K562 (cell line): ENCODE results near the gene EIF5. TPM values are rescaled to one million over a fixed set of nuclear protein-coding genes. Genes with fewer than 3 reads are reported as not detected.
A peak's percentile ranks its signal among the peaks of the same experiment; 100 is the strongest.

ENCODE experiments used
- ARHGAP35 ChIP-seq: fragments of 450-650 bp; IDR thresholded peaks from 2 replicates; pipeline ENCODE4 v1.6.1; 2018; ENCODE audit not compliant: partially characterized antibody
- BACH1 ChIP-seq: fragments of 200-800 bp; sonication (Bioruptor generic); IDR thresholded peaks from 2 replicates; pipeline ENCODE4 v1.6.1; 2016; ENCODE audit warnings: missing genetic modification characterization, missing compliant biosample characterization
- CBFA2T2 ChIP-seq: fragments of 450-650 bp; conservative IDR thresholded peaks from 2 replicates; pipeline ENCODE4 v1.6.1; 2017; ENCODE audit warnings: mild to moderate bottlenecking
- CEBPB ChIP-seq: fragments of 450-650 bp; IDR thresholded peaks from 2 replicates; pipeline ENCODE4 v1.6.1; 2016; ENCODE audit warnings: missing genetic modification characterization, missing compliant biosample characterization
- CREB1 ChIP-seq, 2 experiments: sonication (generic) in 1 of 2; formaldehyde crosslinking in 1 of 2; IDR thresholded peaks; 2 replicates each; pipeline versions ENCODE4 v1.6.1 to v1.8.0; 2012 to 2022; ENCODE audit warnings: inconsistent platforms in 1 of 2, mild to moderate bottlenecking in 1 of 2, missing genetic modification reagents in 1 of 2, moderate library complexity in 1 of 2
- ETV6 ChIP-seq, 3 experiments: fragments of 150-350 bp in 1 of 3; sonication (generic) in 1 of 3; formaldehyde crosslinking in 1 of 3; IDR thresholded peaks; 2 replicates each; pipeline versions ENCODE4 v1.6.1 to v1.8.0; 2014 to 2022; ENCODE audit warnings: borderline replicate concordance in 2 of 3, low read depth in 2 of 3, antibody characterized with exemption in 1 of 3, low read length in 1 of 3, mild to moderate bottlenecking in 1 of 3, missing genetic modification reagents in 1 of 3
- GATAD2B ChIP-seq: fragments of 450-650 bp; IDR thresholded peaks from 2 replicates; pipeline ENCODE4 v1.6.1; 2017; ENCODE audit warnings: mild to moderate bottlenecking, borderline replicate concordance
- JUNB ChIP-seq: fragments of 450-650 bp; formaldehyde crosslinking; conservative IDR thresholded peaks from 2 replicates; pipeline ENCODE4 v1.4.0; 2020; ENCODE audit warnings: mild to moderate bottlenecking
- MED1 ChIP-seq: sonication (generic); formaldehyde crosslinking; IDR thresholded peaks from 2 replicates; pipeline ENCODE4 v1.8.1; 2023; ENCODE audit warnings: missing genetic modification reagents, borderline replicate concordance
- MYBL2 ChIP-seq, 2 experiments: fragments of 450-650 bp in 1 of 2; sonication (generic) in 1 of 2; formaldehyde crosslinking in 1 of 2; IDR thresholded peaks; 2 replicates each; pipeline versions ENCODE4 v1.6.1 to v1.8.1; 2017 to 2022; ENCODE audit warnings: borderline replicate concordance in 1 of 2, inconsistent platforms in 1 of 2, low read depth in 1 of 2, mild to moderate bottlenecking in 1 of 2, missing genetic modification reagents in 1 of 2, moderate library complexity in 1 of 2
- NR2F6 ChIP-seq: fragments of 450-650 bp; formaldehyde crosslinking; IDR thresholded peaks from 2 replicates; pipeline ENCODE4 v1.4.0; 2020; ENCODE audit warnings: mild to moderate bottlenecking
- POLR2G ChIP-seq: fragments of 200-400 bp; formaldehyde crosslinking; IDR thresholded peaks from 2 replicates; pipeline ENCODE4 v1.6.1; 2017; ENCODE audit warnings: low read depth, mild to moderate bottlenecking, antibody characterized with exemption, low read length, moderate library complexity
- SAP30 ChIP-seq: fragments of 200-600 bp; sonication (generic); IDR thresholded peaks from 2 replicates; pipeline ENCODE4 v1.6.1; 2012; ENCODE audit warnings: borderline replicate concordance, low read depth, mild to moderate bottlenecking, moderate library complexity, low read length, control low read depth, inconsistent platforms; ENCODE audit not compliant: insufficient read depth, poor library complexity, severe bottlenecking
- ZFP1 ChIP-seq: fragments of 450-650 bp; formaldehyde crosslinking; IDR thresholded peaks from 2 replicates; pipeline ENCODE4 v1.4.0; 2020; ENCODE audit warnings: mild to moderate bottlenecking, mixed read lengths
- ZNF121 ChIP-seq: sonication (generic); formaldehyde crosslinking; conservative IDR thresholded peaks from 2 replicates; pipeline ENCODE4 v1.8.0; 2022; ENCODE audit warnings: missing genetic modification reagents
- ZNF830 ChIP-seq: fragments of 250-450 bp; sonication (Bioruptor Pico); IDR thresholded peaks from 2 replicates; pipeline ENCODE4 v1.5.0; 2021; ENCODE audit warnings: mild to moderate bottlenecking
- polyA plus RNA-seq, 8 experiments: library from polyadenylated mRNA; depleted of rRNA in 4 of 8; stranded (reverse) in 5 of 8; unstranded in 3 of 8; fragments of >200 nt; fragmentation: Nextera tagmentation in 2 of 8; fragmentation: Illumina TruSeq in 1 of 8; extraction: Ambion mirVana in 2 of 8; extraction: Trizol in 1 of 8; gene quantifications; 2 replicates each; pipeline versions ENCODE4 v1.2.1 to v1.2.3, GENCODE V29; 2011 to 2014; ENCODE audit warnings: inconsistent platforms in 1 of 8, missing spikeins in 1 of 8
- total RNA-seq, 7 experiments: library from RNA; depleted of rRNA in 6 of 7; stranded (reverse); fragments of >200 nt in 6 of 7; fragmentation: Illumina TruSeq in 2 of 7; extraction: Trizol in 2 of 7; gene quantifications; 2 replicates each; pipeline versions ENCODE4 v1.2.1 to v1.2.3, GENCODE V29; 2011 to 2021; ENCODE audit warnings: low replicate concordance in 1 of 7
- TF ChIP-seq, protein P1 (sequence below): fragments of 450-650 bp; IDR thresholded peaks from 2 replicates; pipeline ENCODE4 v1.6.1; 2016; ENCODE audit warnings: low read depth
- TF ChIP-seq, protein P2 (sequence below): fragments of 250-450 bp; sonication (Bioruptor Pico); IDR thresholded peaks from 2 replicates; pipeline ENCODE4 v1.4.0; 2020

EIF5 gene
- total and polyA plus RNA-seq, 9 of the 15 experiments (the other 6 are each of a cell fraction or from before 2014, with no cell fraction given) = 92.7 to 442 (median 190) TPM

DNA sequence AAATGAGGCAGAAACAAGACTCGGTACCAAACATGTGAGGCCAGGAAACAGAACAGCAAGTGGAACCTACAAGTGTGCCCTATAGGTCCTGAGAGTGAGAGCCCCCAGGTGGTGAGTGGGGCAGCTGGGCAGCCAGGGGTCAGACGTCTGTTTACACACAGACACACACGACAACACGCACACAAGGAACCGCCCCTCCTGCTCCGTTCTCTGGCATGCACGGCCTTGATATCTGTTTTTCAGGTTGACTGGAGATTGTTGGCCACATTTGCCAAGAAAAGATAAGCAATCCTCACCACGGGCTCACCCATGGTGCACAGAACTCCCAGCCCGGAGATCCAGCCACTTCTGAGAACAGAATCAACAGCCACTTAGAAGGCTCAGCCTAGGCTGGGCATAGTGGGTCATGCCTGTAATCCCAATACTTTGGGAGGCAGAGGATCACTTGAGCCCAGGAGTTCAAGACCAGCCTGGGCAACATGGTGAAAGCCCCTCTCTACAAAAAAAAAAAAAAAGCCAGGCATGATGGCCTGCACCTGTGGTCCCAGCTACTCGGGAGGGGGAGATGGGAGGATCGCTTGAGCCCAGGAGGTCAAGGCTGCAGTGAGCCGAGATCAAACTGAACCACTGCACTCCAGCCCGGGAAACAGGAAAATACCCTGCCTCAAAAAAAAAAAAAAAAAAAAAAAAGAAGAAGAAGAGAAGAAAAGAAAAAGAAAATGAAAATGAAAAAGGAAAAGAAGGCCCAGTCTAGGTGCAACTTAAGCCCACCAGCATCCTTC, 19.4 kb upstream of the EIF5 start (continued):
- TF ChIP-seq MYBL2 (IDR thresholded peaks at IDR 0.05; ENCODE audit: low read depth) = no peak
- no peak for TF ChIP-seq MYBL2 (CRISPR knock-in tag; IDR thresholded peaks at IDR 0.05; ENCODE audit: borderline replicate concordance)
- TF ChIP-seq, protein P1, sequence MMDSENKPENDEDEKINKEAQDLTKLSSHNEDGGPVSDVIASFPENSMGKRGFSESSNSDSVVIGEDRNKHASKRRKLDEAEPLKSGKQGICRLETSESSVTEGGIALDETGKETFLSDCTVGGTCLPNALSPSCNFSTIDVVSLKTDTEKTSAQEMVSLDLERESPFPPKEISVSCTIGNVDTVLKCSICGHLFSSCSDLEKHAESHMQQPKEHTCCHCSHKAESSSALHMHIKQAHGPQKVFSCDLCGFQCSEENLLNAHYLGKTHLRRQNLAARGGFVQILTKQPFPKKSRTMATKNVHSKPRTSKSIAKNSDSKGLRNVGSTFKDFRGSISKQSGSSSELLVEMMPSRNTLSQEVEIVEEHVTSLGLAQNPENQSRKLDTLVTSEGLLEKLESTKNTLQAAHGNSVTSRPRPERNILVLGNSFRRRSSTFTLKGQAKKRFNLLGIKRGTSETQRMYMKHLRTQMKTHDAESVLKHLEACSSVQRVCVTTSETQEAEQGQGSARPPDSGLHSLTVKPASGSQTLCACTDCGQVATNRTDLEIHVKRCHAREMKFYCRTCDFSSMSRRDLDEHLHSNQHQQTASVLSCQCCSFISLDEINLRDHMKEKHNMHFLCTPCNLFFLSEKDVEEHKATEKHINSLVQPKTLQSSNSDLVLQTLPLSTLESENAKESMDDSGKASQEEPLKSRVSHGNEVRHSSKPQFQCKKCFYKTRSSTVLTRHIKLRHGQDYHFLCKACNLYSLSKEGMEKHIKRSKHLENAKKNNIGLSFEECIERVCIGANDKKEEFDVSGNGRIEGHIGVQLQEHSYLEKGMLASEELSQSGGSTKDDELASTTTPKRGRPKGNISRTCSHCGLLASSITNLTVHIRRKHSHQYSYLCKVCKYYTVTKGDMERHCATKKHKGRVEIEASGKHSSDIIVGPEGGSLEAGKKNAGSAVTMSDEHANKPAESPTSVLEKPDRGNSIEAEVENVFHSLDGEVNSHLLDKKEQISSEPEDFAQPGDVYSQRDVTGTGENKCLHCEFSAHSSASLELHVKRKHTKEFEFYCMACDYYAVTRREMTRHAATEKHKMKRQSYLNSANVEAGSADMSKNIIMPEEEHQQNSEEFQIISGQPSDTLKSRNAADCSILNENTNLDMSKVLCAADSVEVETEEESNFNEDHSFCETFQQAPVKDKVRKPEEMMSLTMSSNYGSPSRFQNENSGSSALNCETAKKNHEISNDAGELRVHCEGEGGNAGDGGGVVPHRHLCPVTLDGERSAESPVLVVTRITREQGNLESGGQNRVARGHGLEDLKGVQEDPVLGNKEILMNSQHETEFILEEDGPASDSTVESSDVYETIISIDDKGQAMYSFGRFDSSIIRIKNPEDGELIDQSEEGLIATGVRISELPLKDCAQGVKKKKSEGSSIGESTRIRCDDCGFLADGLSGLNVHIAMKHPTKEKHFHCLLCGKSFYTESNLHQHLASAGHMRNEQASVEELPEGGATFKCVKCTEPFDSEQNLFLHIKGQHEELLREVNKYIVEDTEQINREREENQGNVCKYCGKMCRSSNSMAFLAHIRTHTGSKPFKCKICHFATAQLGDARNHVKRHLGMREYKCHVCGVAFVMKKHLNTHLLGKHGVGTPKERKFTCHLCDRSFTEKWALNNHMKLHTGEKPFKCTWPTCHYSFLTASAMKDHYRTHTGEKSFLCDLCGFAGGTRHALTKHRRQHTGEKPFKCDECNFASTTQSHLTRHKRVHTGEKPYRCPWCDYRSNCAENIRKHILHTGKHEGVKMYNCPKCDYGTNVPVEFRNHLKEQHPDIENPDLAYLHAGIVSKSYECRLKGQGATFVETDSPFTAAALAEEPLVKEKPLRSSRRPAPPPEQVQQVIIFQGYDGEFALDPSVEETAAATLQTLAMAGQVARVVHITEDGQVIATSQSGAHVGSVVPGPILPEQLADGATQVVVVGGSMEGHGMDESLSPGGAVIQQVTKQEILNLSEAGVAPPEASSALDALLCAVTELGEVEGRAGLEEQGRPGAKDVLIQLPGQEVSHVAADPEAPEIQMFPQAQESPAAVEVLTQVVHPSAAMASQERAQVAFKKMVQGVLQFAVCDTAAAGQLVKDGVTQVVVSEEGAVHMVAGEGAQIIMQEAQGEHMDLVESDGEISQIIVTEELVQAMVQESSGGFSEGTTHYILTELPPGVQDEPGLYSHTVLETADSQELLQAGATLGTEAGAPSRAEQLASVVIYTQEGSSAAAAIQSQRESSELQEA = no peak
- TF ChIP-seq CBFA2T2 = peak; percentile 88
- no peak for TF ChIP-seq MED1 (CRISPR knock-in tag)
- TF ChIP-seq CREB1 (IDR thresholded peaks at IDR 0.05) = 0 out of 2 replicates have a peak, but pooled peaks have one; percentile 22
- no peak for TF ChIP-seq CREB1 (CRISPR knock-in tag; IDR thresholded peaks at IDR 0.05)
- TF ChIP-seq BACH1 (tag) = no peak; the same call in 1 of the 2 replicates
- TF ChIP-seq SAP30 = no peak
- no peak for TF ChIP-seq CEBPB
- peak; percentile 34; the same call in 1 of the 2 replicates for TF ChIP-seq POLR2G
- TF ChIP-seq, protein P2, sequence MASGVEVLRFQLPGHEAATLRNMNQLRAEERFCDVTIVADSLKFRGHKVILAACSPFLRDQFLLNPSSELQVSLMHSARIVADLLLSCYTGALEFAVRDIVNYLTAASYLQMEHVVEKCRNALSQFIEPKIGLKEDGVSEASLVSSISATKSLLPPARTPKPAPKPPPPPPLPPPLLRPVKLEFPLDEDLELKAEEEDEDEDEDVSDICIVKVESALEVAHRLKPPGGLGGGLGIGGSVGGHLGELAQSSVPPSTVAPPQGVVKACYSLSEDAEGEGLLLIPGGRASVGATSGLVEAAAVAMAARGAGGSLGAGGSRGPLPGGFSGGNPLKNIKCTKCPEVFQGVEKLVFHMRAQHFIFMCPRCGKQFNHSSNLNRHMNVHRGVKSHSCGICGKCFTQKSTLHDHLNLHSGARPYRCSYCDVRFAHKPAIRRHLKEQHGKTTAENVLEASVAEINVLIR (CRISPR knock-in tag) = no peak
- TF ChIP-seq GATAD2B = peak; percentile 59; the same call in 1 of the 2 replicates
- TF ChIP-seq NR2F6 (CRISPR knock-in tag) = no peak
- no peak for TF ChIP-seq ZNF830
- TF ChIP-seq ARHGAP35 = no peak
- no peak for TF ChIP-seq ZNF121 (CRISPR knock-in tag)
- no peak for TF ChIP-seq ETV6 (IDR thresholded peaks at IDR 0.05; ENCODE audit: borderline replicate concordance in 1 of 2, low read depth in 2 of 2, low read length in 1 of 2)
- no peak for TF ChIP-seq ETV6 (CRISPR knock-in tag; IDR thresholded peaks at IDR 0.05; ENCODE audit: borderline replicate concordance)
- no peak for TF ChIP-seq JUNB (CRISPR knock-in tag)
- TF ChIP-seq ZFP1 (CRISPR knock-in tag) = no peak
